NAMALWA (cell line): ENCODE measurements around the gene SCN9A.
A peak's percentile ranks its signal among the peaks of the same experiment; 100 is the strongest.
"Not testable (repeated sequence)": the region's sequence is repeated elsewhere in the genome, so short reads cannot be mapped to it uniquely, and the experiment has no call there.

ENCODE experiments used
- DNase-seq: peaks from one replicate; pipeline ENCODE4 v3.0.0-alpha.2; 2015; ENCODE audit warnings: low spot score

Gene SCN9A

GRCh38 chr2:166375736-166376487 is at the start of gene SCN9A:
TSS of gene SCN9A (minus strand) at chr2:166375944. CDS start at chr2:166311756, 64,188 bp downstream.
- DNase-seq = no peak

- DNase-seq = no peak
These were observed 49.1 kb upstream of the SCN9A start for GRCh38 chr2:166424841-166425240.

GRCh38 chr2:166419616-166419934 is 43.8 kb upstream of the SCN9A start:
- DNase-seq = peak; percentile 31

GRCh38 chr2:166418853-166419615 is 43.3 kb upstream of the SCN9A start:
- no peak for DNase-seq

GRCh38 chr2:166417669-166418068 is 41.9 kb upstream of the SCN9A start:
- DNase-seq = peak; percentile 46

- DNase-seq = no peak
These were observed 37.5 kb upstream of the SCN9A start for GRCh38 chr2:166413255-166413654.

GRCh38 chr2:166411473-166412230 is 35.9 kb upstream of the SCN9A start:
- DNase-seq = no peak

GRCh38 chr2:166410828-166411472 is 35.2 kb upstream of the SCN9A start:
- DNase-seq = no peak

- DNase-seq = not testable (repeated sequence)
These were observed 32.0 kb upstream of the SCN9A start for GRCh38 chr2:166407746-166408145.

GRCh38 chr2:166406374-166406773 is 30.6 kb upstream of the SCN9A start:
- no peak for DNase-seq

GRCh38 chr2:166405569-166405926 is 29.8 kb upstream of the SCN9A start:
- DNase-seq = no peak

GRCh38 chr2:166404831-166405568 is 29.3 kb upstream of the SCN9A start:
- no peak for DNase-seq

- DNase-seq = no peak
These were observed 18.5 kb upstream of the SCN9A start for GRCh38 chr2:166394245-166394644.

GRCh38 chr2:166393008-166393407 is 17.3 kb upstream of the SCN9A start:
- no peak for DNase-seq

GRCh38 chr2:166388481-166389070 is 12.8 kb upstream of the SCN9A start:
- DNase-seq = no peak

GRCh38 chr2:166385313-166385712 is 9.6 kb upstream of the SCN9A start:
- DNase-seq = no peak

GRCh38 chr2:166384774-166385173 is 9.0 kb upstream of the SCN9A start:
- peak; percentile 64 for DNase-seq

GRCh38 chr2:166382448-166382847 is 6.7 kb upstream of the SCN9A start:
- DNase-seq = no peak

- DNase-seq = no peak
These were observed 4.9 kb upstream of the SCN9A start for GRCh38 chr2:166380615-166381014.

GRCh38 chr2:166376873-166377272 is 1.1 kb upstream of the SCN9A start:
- no peak for DNase-seq

- DNase-seq = no peak
These were observed 714 bp upstream of the SCN9A start for GRCh38 chr2:166376488-166376828.
